Adipose tissue (tissue), 3 donors: ENCODE results near the gene LSR. TPM values are rescaled to one million over a fixed set of nuclear protein-coding genes. Genes with fewer than 3 reads are reported as not detected.

ENCODE experiments used
- H3K27ac ChIP-seq: one replicate; pipeline ENCODE4 v1.5.1; 2013; ENCODE audit warnings: low read depth, low read length
- WGBS, 3 donors: extraction: QIAGEN DNeasy Blood & Tissue Kit; methylation state at CpG; one replicate each; pipeline ENCODE4 v1.1.7; 2013; 5-methylcytosine and 5-hydroxymethylcytosine counted together
- polyA plus RNA-seq, 3 donors: library from polyadenylated mRNA; stranded (reverse); fragments of 200-250 nt; gene quantifications; one replicate each; pipeline ENCODE4 v1.2.3, GENCODE V29; 2013
- donor health status: healthy with polysubstance abuse.
- donor health status: Bipolar disorder and iron deficiency.
- donor health status: healthy.

LSR gene
- polyA plus RNA-seq, 3 donors: 12.9 to 92.4 (median 20.2) TPM

- H3K27ac ChIP-seq: no peak overlapping the region
- 71 to 80% (median 71%) methylated on average over 17 of the region's 17 CpGs for WGBS, 3 donors
These were observed 13.4 kb downstream of the LSR start for GRCh38 chr19:35262101-35262761.

GRCh38 chr19:35264268-35265125 lies 15.7 kb downstream of the LSR start:
- WGBS, 3 donors: 57 to 78% (median 71%) methylated on average over 7 of the region's 7 CpGs
- H3K27ac ChIP-seq: no peak overlapping the region

GRCh38 chr19:35265126-35265899 lies 16.5 kb downstream of the LSR start:
- no peak overlapping the region for H3K27ac ChIP-seq
- WGBS, 3 donors: 41 to 55% (median 50%) methylated on average over 6 of the region's 6 CpGs

GRCh38 chr19:35265900-35266519 lies 17.2 kb downstream of the LSR start:
- WGBS, 3 donors: 79 to 91% (median 80%) methylated on average over 10 of the region's 10 CpGs
- H3K27ac ChIP-seq: no peak overlapping the region

GRCh38 chr19:35266520-35267352 lies 17.9 kb downstream of the LSR start:
- H3K27ac ChIP-seq: no peak overlapping the region

GRCh38 chr19:35267353-35267817 lies 18.6 kb downstream of the LSR start:
- WGBS, 3 donors: 0 to 4% (median 1%) methylated on average over 26 to 40 of the region's 40 CpGs
- H3K27ac ChIP-seq: no peak overlapping the region

More at GRCh38 chr19:35266520-35267352, 17.9 kb downstream of the LSR start:
- WGBS, 3 donors: 40 to 45% (median 44%) methylated on average over 33 to 37 of the region's 39 CpGs

- 0 to 1% (median 0%) methylated on average over 67 to 100 of the region's 100 CpGs for WGBS, 3 donors
These were observed 19.2 kb downstream of the LSR start for GRCh38 chr19:35267818-35268535.

GRCh38 chr19:35268536-35269437 lies 20.0 kb downstream of the LSR start, which contains the start of gene USF2:
TSS of gene USF2 (plus strand) at chr19:35268962. CDS start at chr19:35269102, 140 bp downstream.
- WGBS, 3 donors: 0 to 1% (median 1%) methylated on average over 49 to 109 of the region's 126 CpGs
- H3K27ac ChIP-seq: peak within 1 kb of the TSS; percentile 83

More at GRCh38 chr19:35267818-35268535, 19.2 kb downstream of the LSR start:
- H3K27ac ChIP-seq: peak overlapping the region; percentile 83

- peak overlapping the region; percentile 21 for H3K27ac ChIP-seq
- 4 to 5% (median 4%) methylated on average over 32 to 66 of the region's 66 CpGs for WGBS, 3 donors
These were observed 20.8 kb downstream of the LSR start for GRCh38 chr19:35269438-35270117.

- WGBS, 3 donors: 85 to 89% (median 88%) methylated on average over 15 to 16 of the region's 16 CpGs
- no peak overlapping the region for H3K27ac ChIP-seq
These were observed 21.6 kb downstream of the LSR start for GRCh38 chr19:35270381-35270811.

- WGBS, 3 donors: 73 to 90% (median 79%) methylated on average over 7 of the region's 7 CpGs
- H3K27ac ChIP-seq: no peak overlapping the region
These were observed 22.7 kb downstream of the LSR start for GRCh38 chr19:35271546-35271945.

GRCh38 chr19:35272122-35272719 lies 23.4 kb downstream of the LSR start:
- 75 to 92% (median 78%) methylated on average over 16 of the region's 16 CpGs for WGBS, 3 donors
- no peak overlapping the region for H3K27ac ChIP-seq

- H3K27ac ChIP-seq: no peak overlapping the region
- WGBS, 3 donors: 78 to 84% (median 82%) methylated on average over 10 of the region's 10 CpGs
These were observed 24.3 kb downstream of the LSR start for GRCh38 chr19:35272954-35273649.

GRCh38 chr19:35273686-35274259 lies 25.0 kb downstream of the LSR start:
- H3K27ac ChIP-seq: no peak overlapping the region
- 69 to 88% (median 77%) methylated on average over 14 of the region's 14 CpGs for WGBS, 3 donors
